ENCODE data around the gene KBTBD13.

Gene KBTBD13

DNA sequence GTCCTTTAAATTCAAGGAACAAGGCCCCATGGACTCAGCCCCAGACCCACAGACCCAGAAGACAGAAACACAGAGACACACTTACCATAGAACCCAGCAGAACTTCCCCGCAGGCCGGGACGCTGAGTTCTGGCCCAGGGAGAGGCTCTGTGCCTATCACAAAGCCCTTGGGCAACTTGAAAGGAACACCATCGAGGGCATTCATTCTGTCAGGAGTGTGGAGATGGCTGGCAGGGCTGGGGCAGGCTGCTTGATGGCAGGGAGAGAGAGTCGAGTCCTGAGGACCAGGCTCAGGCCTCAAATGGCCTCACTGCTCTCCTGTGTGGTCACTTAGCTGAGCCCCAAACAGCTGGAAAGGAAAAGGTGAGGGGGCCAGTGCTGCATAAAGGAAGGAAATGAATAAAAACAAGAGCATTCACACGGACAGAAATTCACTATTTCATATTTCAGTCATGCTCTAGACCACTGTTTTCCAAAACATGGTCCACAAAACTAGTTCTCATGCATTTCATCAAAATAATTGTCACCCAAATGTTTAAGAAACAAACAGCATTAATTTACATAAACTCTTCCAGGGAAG is 29.6 kb downstream of the KBTBD13 start:
- no peak for DNase-seq (ENCODE audit: low read depth in 2 of 2)

GRCh38 chr15:65110676-65111292 is 34.2 kb downstream of the KBTBD13 start:
- DNase-seq (ENCODE audit: low read depth in 2 of 2), result no peak

- DNase-seq (ENCODE audit: low read depth in 2 of 2), result no peak
Observed at GRCh38 chr15:65115086-65115485, 38.5 kb downstream of the KBTBD13 start, which contains the start of gene UBAP1L. Gene UBAP1L, minus strand, starts transcription at chr15:65115200. Its CDS starts 8,985 bp downstream, at chr15:65106215.

DNA sequence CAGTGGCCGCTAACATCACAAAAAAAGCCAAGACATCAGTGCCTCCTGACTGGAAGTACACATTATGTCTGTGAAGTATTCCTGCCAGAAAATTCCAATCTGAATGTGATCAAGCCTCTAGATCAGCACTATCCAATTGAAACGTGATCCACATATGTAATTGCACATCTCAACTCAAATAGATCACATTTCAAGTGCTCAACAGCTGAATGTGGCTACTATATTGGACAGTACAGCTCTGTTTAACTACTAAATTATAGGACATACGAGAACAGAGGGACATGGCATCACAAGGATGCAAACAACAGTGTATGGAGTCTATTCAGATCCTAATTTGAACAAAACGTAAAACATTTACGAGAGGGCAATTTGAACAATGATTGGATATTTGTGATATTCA is 39.0 kb downstream of the KBTBD13 start:
- DNase-seq (ENCODE audit: low read depth in 2 of 2), result no peak
